Neural progenitor cell (in vitro differentiated cells): ENCODE data around the gene TFPI. TPM values are rescaled to one million over a fixed set of nuclear protein-coding genes. Genes with fewer than 3 reads are reported as not detected.
A peak's percentile ranks its signal among the peaks of the same experiment; 100 is the strongest.
"Not testable (repeated sequence)": the region's sequence is repeated elsewhere in the genome, so short reads cannot be mapped to it uniquely, and the experiment has no call there.

ENCODE experiments used
- DNase-seq: peaks from one replicate; pipeline ENCODE4 v3.0.0-alpha.2; 2016; ENCODE audit warnings: low spot score
- H2AFZ ChIP-seq: fragments of 200-600 bp; sonication (generic); replicated peaks from 2 replicates; pipeline ENCODE4 v1.6.1; 2016; ENCODE audit warnings: antibody characterized with exemption
- H3F3A ChIP-seq: fragments of 200-600 bp; sonication (generic); 2 replicates; pipeline ENCODE4 v1.6.1; 2016; ENCODE audit warnings: antibody characterized with exemption, low read depth
- H3K27ac ChIP-seq: fragments of 200-600 bp; sonication (generic); 2 replicates; pipeline ENCODE4 v1.5.1; 2016; ENCODE audit warnings: mild to moderate bottlenecking
- H3K27me3 ChIP-seq: fragments of 200-600 bp; sonication (generic); 2 replicates; pipeline ENCODE4 v1.6.1; 2016; ENCODE audit warnings: mild to moderate bottlenecking, moderate library complexity
- H3K36me3 ChIP-seq: fragments of 200-600 bp; sonication (generic); 2 replicates; pipeline ENCODE4 v1.5.1; 2016
- H3K4me1 ChIP-seq: fragments of 200-600 bp; sonication (generic); 2 replicates; pipeline ENCODE4 v1.6.1; 2016; ENCODE audit warnings: mixed run types
- H3K4me2 ChIP-seq: fragments of 200-600 bp; sonication (generic); 2 replicates; pipeline ENCODE4 v1.6.1; 2016
- H3K4me3 ChIP-seq: fragments of 200-600 bp; sonication (generic); 2 replicates; pipeline ENCODE4 v1.5.1; 2016
- H3K79me2 ChIP-seq: fragments of 200-600 bp; sonication (generic); 2 replicates; pipeline ENCODE4 v1.6.1; 2016; ENCODE audit warnings: low read depth
- H3K9ac ChIP-seq: fragments of 200-600 bp; sonication (generic); 2 replicates; pipeline ENCODE4 v1.6.1; 2016
- H3K9me3 ChIP-seq: fragments of 200-600 bp; sonication (generic); 2 replicates; pipeline ENCODE4 v1.5.1; 2016; ENCODE audit warnings: low read depth
- H4K20me1 ChIP-seq: fragments of 200-600 bp; sonication (generic); 2 replicates; pipeline ENCODE4 v1.6.1; 2016; ENCODE audit warnings: low read depth
- H3K27ac Mint-ChIP-seq: 3 replicates; pipeline ENCODE4 v1.8.0; 2021; ENCODE audit warnings: mixed read lengths
- H3K27me3 Mint-ChIP-seq: 2 replicates; pipeline ENCODE4 v1.8.0; 2022; ENCODE audit warnings: low read depth, mild to moderate bottlenecking, inconsistent platforms, moderate library complexity, mixed read lengths; ENCODE audit not compliant: insufficient read depth
- H3K36me3 Mint-ChIP-seq: 3 replicates; pipeline ENCODE4 v1.8.0; 2021; ENCODE audit warnings: mixed read lengths
- H3K4me1 Mint-ChIP-seq: 3 replicates; pipeline ENCODE4 v1.8.0; 2021; ENCODE audit warnings: mixed read lengths
- H3K4me3 Mint-ChIP-seq: 3 replicates; pipeline ENCODE4 v1.8.0; 2021; ENCODE audit warnings: mild to moderate bottlenecking, moderate library complexity, mixed read lengths
- H3K9me3 Mint-ChIP-seq: 3 replicates; pipeline ENCODE4 v1.8.0; 2020; ENCODE audit warnings: mixed read lengths
- CTCF ChIP-seq: fragments of 200-600 bp; sonication (generic); IDR thresholded peaks from 2 replicates; pipeline ENCODE4 v1.5.1; 2017; ENCODE audit warnings: antibody characterized with exemption, mild to moderate bottlenecking
- EZH2 ChIP-seq: fragments of 200-600 bp; sonication (generic); IDR thresholded peaks from 2 replicates; pipeline ENCODE4 v1.6.1; 2017; ENCODE audit warnings: antibody characterized with exemption, mild to moderate bottlenecking, moderate library complexity
- EZH2phosphoT487 ChIP-seq: fragments of 200-600 bp; sonication (generic); IDR thresholded peaks from 2 replicates; pipeline ENCODE4 v1.6.1; 2017; ENCODE audit warnings: antibody characterized with exemption
- total RNA-seq: library from RNA; depleted of rRNA; stranded (reverse); fragments of >200 nt; gene quantifications from 2 replicates; pipeline ENCODE4 v1.2.3, GENCODE V29; 2015; ENCODE audit warnings: low replicate concordance

TFPI gene
- total RNA-seq, 1 donor from 2014 or later = 16.6 TPM

DNA sequence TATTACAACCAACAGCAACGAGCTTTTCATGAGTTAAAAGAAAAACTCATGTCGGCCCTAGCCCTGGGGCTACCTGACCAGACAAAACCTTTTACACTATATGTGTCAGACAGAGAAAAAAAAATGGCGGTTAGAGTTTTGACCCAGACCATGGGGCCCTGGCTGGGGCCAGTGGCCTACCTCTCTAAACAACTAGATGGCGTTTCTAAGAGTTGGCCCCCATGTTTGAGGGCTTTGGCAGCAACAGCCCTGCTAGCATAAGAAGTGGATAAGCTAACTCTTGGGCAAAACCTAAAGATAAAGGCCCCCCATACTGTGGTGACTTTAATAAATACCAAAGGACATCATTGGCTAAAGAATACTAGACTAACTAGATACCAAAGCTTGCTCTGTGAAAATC is 39.3 kb downstream of the TFPI start:
- TF ChIP-seq EZH2 = no peak
- no peak for TF ChIP-seq EZH2phosphoT487
- TF ChIP-seq CTCF = no peak
- no peaks in the 10 kb centered on the region for H3K9me3 ChIP-seq
- no peak overlapping the region for H3K9ac ChIP-seq
- H3K4me3 ChIP-seq = no peak overlapping the region
- peaks cover 22% of the 10 kb centered on the region for H3K36me3 Mint-ChIP-seq
- peaks cover 49% of the 10 kb centered on the region for H3K4me1 ChIP-seq
- peaks cover 45% of the 10 kb centered on the region for H3F3A ChIP-seq
- no peaks in the 10 kb centered on the region for H3K36me3 ChIP-seq
- H3K4me2 ChIP-seq = no peak overlapping the region
- H3K27me3 ChIP-seq = no peaks in the 10 kb centered on the region
- H3K9me3 Mint-ChIP-seq = peaks cover 50% of the 10 kb centered on the region
- no peak overlapping the region for H3K27ac ChIP-seq
- H3K4me3 Mint-ChIP-seq = no peak overlapping the region
- H4K20me1 ChIP-seq = no peaks in the 10 kb centered on the region
- no peak for DNase-seq
- H3K4me1 Mint-ChIP-seq = peaks cover 17% of the 10 kb centered on the region
- H3K27ac Mint-ChIP-seq = no peak overlapping the region
- H3K79me2 ChIP-seq = peaks cover 6% of the 10 kb centered on the region
- H2AFZ ChIP-seq = no peak overlapping the region
- no peaks in the 10 kb centered on the region for H3K27me3 Mint-ChIP-seq

DNA sequence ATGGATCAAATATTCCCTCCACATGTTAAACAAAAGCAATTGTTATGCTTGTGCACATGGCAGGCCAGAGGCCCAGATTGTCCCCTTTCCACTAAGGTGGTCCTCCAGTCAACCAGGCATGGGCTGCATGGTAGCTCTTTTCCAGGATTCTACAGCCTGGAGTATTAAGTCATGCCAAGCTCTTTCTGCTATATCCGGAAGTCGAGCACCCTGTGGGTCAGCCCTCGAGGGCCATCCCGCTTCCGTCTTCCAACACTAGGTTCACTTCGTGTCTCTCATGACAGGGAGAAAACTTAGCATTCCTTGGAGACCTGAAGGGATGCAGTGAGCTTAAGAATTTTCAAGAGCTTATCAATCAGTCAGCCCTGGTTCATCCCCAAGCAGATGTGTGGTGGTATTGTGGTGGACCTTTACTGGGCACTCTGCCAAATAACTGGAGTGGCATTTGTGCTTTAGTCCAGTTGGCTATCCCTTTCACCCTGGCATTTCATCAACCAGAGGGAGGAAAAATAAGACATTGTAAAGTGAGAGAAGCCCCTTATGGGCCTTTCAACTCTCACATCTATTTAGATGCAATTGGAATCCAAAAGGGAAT is 39.9 kb downstream of the TFPI start:
- not testable (repeated sequence) for H3K27ac Mint-ChIP-seq, H3K27ac ChIP-seq, H3K27me3 ChIP-seq, H3K9ac ChIP-seq, H2AFZ ChIP-seq, H3K4me3 ChIP-seq, DNase-seq, H3K4me2 ChIP-seq, H3K27me3 Mint-ChIP-seq, H3K9me3 ChIP-seq, H3K36me3 ChIP-seq, H3K79me2 ChIP-seq, H3K4me3 Mint-ChIP-seq, H4K20me1 ChIP-seq
- Mint-ChIP-seq H3K4me1 (peaks cover 22% of the 10 kb centered on the region), H3K36me3 (peaks cover 27% of the 10 kb centered on the region), H3K9me3 (peaks cover 54% of the 10 kb centered on the region)
- peaks cover 46% of the 10 kb centered on the region for H3K4me1 ChIP-seq
- peaks cover 44% of the 10 kb centered on the region for H3F3A ChIP-seq

DNA sequence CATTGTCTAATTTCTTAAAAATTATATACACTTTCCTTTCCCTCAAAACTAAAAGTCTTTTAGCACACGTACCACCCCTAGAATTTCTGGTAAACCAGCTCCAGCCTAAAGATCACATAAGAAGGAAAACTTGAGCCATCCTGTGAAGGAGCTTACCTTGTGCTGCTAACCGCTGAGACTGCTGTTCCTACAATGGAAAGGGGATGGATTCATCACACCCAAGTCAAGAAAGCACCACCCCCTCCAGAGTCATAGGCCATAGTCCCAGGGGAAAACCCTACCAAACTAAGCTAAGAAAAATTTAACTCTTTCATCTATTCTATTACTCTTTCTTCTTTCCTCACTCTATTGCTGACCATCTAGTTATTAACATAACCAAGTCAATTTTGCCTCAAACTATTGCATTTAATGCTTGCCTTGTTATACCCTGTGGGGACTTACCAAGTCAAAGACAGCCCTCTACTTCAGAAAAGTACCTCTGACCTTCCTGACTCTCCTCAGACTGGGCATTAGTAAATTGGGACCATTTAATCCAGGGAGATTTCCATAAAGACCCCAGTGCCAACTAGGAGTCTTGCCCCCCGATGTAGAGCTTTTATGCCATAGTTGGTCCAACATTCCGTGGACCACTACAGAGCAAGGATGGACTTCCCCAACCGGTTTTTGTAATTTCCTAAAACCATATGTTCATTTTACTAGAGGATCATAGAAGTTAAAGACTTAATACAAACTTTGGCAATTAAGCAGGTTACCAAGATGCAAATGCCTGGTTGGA is 40.6 kb downstream of the TFPI start:
- not testable (repeated sequence) for H2AFZ ChIP-seq, H3K27me3 ChIP-seq, H3K36me3 ChIP-seq, H3K9ac ChIP-seq, H3K9me3 ChIP-seq, H3K79me2 ChIP-seq, H3K27ac Mint-ChIP-seq, H3K4me3 Mint-ChIP-seq, H3K27ac ChIP-seq, H3K27me3 Mint-ChIP-seq, H4K20me1 ChIP-seq
- Histone ChIP-seq H3F3A (peaks cover 37% of the 10 kb centered on the region), H3K4me2 (peak overlapping the region; percentile 62), H3K4me1 (peaks cover 42% of the 10 kb centered on the region), H3K4me3 (peak overlapping the region; percentile 29)
- Mint-ChIP-seq H3K9me3 (peaks cover 56% of the 10 kb centered on the region), H3K36me3 (peaks cover 23% of the 10 kb centered on the region), H3K4me1 (peaks cover 22% of the 10 kb centered on the region)
- DNase-seq = peak; percentile 17

GRCh38 chr2:187511356-187512315 is 42.6 kb downstream of the TFPI start:
- Histone ChIP-seq H3K4me1 (peaks cover 42% of the 10 kb centered on the region), H2AFZ (peak overlapping the region; percentile 17), H3K9ac (no peak overlapping the region), H3K27ac (peak overlapping the region; percentile 51), H3K4me2 (peak overlapping the region; percentile 62), H3K4me3 (peak overlapping the region; percentile 29), H3K27me3 (no peaks in the 10 kb centered on the region), H3F3A (peaks cover 35% of the 10 kb centered on the region), H4K20me1 (no peaks in the 10 kb centered on the region), H3K79me2 (peaks cover 6% of the 10 kb centered on the region), H3K36me3 (no peaks in the 10 kb centered on the region), H3K9me3 (no peaks in the 10 kb centered on the region)
- Mint-ChIP-seq H3K27me3 (no peaks in the 10 kb centered on the region), H3K9me3 (peaks cover 53% of the 10 kb centered on the region), H3K4me3 (no peak overlapping the region), H3K27ac (peak overlapping the region; percentile 88), H3K36me3 (peaks cover 19% of the 10 kb centered on the region), H3K4me1 (peaks cover 22% of the 10 kb centered on the region)
- DNase-seq = no peak
- no peak for TF ChIP-seq CTCF
- TF ChIP-seq EZH2 = no peak
- TF ChIP-seq EZH2phosphoT487 = no peak

GRCh38 chr2:187510419-187511355 is 43.5 kb downstream of the TFPI start:
- peaks cover 35% of the 10 kb centered on the region for H3F3A ChIP-seq
- not testable (repeated sequence) for H3K4me3 Mint-ChIP-seq, H3K79me2 ChIP-seq, H3K4me3 ChIP-seq, H4K20me1 ChIP-seq, H3K9me3 ChIP-seq, H3K9ac ChIP-seq, H3K36me3 ChIP-seq, H3K27me3 ChIP-seq, H3K27me3 Mint-ChIP-seq
- Mint-ChIP-seq H3K27ac (peak overlapping the region; percentile 88), H3K4me1 (peaks cover 22% of the 10 kb centered on the region), H3K9me3 (peaks cover 49% of the 10 kb centered on the region), H3K36me3 (peaks cover 15% of the 10 kb centered on the region)
- H3K4me2 ChIP-seq = peak overlapping the region; percentile 62
- peaks cover 42% of the 10 kb centered on the region for H3K4me1 ChIP-seq
- DNase-seq = peak; percentile 67
- H2AFZ ChIP-seq = peak overlapping the region; percentile 48
- H3K27ac ChIP-seq = peak overlapping the region; percentile 51
